HG03432 (cell line): Measurements from ENCODE around the gene PRSS57.
"Not testable (repeated sequence)": the region's sequence is repeated elsewhere in the genome, so short reads cannot be mapped to it uniquely, and the experiment has no call there.

Source experiments
- ATAC-seq: cut with Tn5 transposase; IDR thresholded peaks from one replicate; pipeline ENCODE4 v1.9.1; 2021; ENCODE audit warnings: mild to moderate bottlenecking, moderate library complexity; ENCODE audit not compliant: unreplicated experiment

PRSS57 gene

GRCh38 chr19:676007-676338, 19.3 kb downstream of the PRSS57 start:
- no peak for ATAC-seq

- no peak for ATAC-seq
Observed at GRCh38 chr19:674282-675151, 20.7 kb downstream of the PRSS57 start.

- no peak for ATAC-seq
Observed at GRCh38 chr19:670609-671075, 24.6 kb downstream of the PRSS57 start.

DNA sequence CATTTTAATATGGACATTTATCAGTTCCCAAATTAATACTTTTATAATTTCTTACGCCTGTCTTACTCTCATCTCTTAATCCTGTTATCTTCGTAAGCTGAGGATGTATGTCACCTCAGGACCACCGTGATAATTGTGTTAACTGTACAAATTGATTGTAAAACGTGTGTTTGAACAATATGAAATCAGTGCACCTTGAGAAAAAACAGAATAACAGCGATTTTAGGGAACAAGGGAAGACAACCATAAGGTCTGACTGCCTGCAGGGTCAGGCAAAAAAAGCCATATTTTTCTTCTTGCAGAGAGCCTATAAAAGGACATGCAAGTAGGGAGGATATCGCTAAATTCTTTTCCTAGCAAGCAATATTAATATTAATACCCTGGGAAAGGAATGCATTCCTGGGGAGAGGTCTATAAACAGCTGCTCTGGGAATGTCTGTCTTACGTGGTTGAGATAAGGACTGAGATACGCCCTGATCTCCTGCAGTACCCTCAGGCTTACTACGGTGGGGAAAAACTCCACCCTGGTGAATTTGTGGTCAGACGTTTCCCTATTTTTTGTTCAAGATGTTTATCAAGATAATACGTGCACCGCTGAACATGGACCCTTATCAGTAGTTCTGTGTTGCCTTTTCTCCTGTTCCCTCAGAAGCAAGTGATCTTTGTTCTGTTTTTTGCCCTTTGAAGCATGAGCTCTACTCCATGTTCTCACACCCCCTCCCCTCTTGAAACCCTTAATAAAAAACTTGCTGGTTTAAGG, 26.4 kb downstream of the PRSS57 start:
- ATAC-seq, result not testable (repeated sequence)

- ATAC-seq, result not testable (repeated sequence)
Observed at GRCh38 chr19:666985-667573, 28.2 kb downstream of the PRSS57 start.

DNA sequence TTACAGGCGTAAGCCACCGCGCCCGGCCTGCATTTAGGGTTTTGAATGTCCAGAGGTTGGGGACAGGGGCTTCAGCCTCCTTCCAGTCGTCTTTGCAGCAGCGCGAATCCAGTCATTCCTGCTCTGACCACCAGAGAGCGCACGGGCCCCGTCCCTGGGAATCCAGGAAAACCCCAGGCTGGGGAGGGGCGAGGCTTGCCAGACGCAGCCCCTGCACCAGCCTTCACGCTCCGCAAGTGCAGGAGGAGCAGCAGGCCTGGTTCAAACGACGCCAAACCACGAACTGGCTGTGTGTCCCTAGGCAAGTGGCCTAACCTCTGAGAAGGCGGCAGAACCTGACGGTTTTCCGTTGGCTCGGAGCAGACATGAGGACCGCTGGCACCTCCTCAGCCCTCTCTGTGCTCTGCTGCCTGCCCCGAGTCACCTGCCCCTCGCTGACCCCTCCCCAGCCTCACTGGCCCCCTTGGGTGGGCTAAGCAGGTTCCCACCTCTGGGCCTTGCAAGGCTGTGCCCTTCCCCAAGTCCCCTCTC, 30.3 kb downstream of the PRSS57 start:
- ATAC-seq, result no peak

DNA sequence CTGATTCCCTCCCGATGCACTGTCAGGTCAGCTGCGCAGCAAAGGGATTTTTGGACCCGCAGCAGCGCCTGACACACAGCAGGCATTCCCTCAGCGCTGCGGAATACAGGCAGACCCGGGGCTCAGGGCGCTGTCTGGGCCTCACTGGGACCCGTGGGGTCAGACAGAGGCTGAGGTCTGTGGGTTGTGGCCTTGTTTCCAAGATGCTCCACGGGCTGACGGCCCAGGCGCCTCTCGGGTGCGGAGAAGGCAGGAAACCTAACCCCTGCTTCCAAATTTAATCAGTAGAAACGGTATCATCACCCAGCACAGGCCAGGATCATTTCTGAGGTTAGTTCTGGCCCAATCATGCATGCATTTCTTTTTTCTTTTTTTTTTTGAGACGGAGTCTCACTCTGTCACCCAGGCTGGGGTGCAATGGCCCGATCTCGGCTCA, 31.6 kb downstream of the PRSS57 start:
- no peak for ATAC-seq

GRCh38 chr19:662962-663681, 32.1 kb downstream of the PRSS57 start, which contains the start of gene RNF126:
Gene RNF126 (minus strand): TSS chr19:663214. CDS start chr19:663121, 93 bp downstream.
- peak; percentile 60 for ATAC-seq

GRCh38 chr19:662207-662961, 32.9 kb downstream of the PRSS57 start:
- ATAC-seq, result peak; percentile 13

GRCh38 chr19:661427-662196, 33.6 kb downstream of the PRSS57 start:
- ATAC-seq, result no peak

DNA sequence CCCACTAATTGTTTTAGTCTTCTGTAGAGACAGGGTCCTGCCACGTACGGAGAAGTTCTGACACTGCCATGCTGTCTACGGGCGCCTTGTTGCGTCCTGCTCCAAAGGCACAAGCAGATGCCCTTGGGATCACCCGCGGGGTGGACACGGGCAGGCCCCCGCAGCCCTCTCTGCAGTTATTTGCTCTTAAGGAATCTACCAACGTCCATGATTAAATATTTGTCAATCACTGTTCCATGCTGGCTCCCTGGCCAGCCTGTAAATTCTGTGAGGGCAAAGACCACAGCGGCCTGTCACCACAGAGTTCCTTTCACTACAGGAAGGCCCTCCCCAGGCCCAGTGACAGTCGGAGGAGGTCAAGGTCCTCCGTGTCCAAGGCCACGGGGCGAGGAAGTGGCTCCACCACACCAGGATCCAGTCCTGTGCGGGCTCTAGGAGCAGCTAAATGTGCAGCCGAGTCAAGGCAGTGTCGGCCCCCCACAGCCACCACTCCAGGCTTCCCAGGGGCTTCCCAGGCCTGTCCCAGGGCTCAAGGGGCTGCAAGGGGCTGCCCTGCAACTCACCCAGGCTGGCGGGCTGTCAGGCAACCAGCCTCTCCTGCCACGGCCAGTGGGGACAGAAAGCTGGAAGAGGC, 34.3 kb downstream of the PRSS57 start:
- no peak for ATAC-seq

- no peak for ATAC-seq
Observed at GRCh38 chr19:658916-659839, 36.1 kb downstream of the PRSS57 start.

DNA sequence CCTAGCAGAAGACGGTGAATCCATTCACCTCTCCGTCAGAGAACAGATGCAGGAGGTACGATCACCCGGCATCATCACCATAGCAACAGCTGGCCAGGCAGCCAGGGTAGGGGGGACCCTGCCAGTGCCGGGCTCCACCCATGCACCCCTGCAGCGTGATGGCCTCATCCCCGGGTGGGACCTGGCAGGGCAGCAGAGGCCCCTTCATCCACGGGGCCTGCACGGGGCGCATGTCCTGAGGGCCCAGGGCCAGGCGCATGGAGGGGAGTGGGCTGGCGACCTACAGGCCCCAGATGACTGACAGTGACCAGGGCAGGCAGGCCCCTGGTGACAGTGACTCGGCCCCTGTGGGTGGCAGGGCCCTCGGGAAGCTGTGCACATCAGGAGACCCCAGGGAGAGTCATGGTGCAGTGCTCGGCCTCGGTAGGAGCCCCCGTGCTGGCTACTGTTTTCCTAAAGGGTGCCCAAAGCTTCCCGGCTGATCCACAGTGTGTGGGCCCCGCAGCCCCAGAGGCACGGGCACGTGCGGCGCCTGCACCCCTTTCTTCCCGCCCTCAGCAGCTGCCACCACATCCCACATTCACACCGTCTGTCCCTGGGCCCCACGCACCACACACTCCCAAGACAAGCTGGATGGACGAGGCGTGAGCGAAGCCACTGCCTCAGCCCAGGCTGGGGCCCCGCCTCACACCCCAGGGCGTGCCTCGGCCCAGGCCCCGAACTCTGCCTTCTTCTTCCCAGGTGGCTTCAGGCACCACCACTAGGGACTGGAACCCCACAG, 37.0 kb downstream of the PRSS57 start:
- no peak for ATAC-seq

- no peak for ATAC-seq
Observed at GRCh38 chr19:657611-658010, 37.6 kb downstream of the PRSS57 start.

DNA sequence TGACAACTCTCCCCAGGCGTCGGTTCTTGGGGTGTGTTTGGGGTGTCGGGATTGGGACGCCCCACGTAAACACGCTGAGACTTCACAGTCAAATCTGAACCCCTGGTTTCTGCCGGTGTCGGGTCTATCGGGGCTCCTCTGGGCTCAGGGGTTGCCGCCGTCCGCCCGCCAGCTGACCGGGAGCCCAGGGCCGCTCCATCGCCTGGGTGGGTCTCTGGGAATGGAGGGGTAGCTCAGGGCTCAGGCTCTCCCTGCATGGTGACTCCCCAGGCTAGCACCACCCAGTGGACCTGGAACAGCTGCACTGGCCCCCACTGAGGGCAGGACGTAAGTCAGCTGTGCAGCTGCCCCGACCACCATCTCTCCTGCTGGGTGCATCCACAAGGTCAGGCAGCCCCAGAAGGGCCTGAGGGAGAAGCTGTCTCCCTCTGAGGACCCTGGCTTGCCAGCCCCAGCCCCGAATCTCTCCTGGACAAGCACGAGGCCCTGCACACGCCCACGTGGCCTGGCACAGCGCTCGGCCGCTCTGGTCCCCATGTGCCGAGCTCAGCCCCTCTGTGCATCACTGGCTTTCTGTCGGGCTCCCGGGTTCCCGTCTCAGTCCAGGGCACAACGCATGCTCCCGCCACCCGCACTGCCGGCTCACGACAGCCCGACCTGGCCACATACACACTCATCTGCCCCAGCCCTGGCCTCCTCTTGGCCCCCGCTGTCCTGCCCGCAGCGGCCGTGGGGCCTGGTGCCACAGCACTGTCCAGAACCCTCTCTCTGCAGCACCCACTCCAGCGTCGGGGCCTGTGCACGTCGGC, 38.3 kb downstream of the PRSS57 start:
- ATAC-seq, result no peak

GRCh38 chr19:655691-656090, 39.6 kb downstream of the PRSS57 start:
- no peak for ATAC-seq
